Fibroblast of lung (primary cell): ENCODE results near the gene KIF17. TPM values are rescaled to one million over a fixed set of nuclear protein-coding genes. Genes with fewer than 3 reads are reported as not detected.

Source experiments
- DNase-seq, 2 donors: peaks; one replicate each; pipeline versions ENCODE4 v3.0.0 to v3.0.0-alpha.2; 2010; ENCODE audit warnings: low read depth in 2 of 2
- H2AFZ ChIP-seq: 2 replicates; pipeline ENCODE4 v1.5.1; 2012; ENCODE audit warnings: low read length, control low read depth, inconsistent platforms
- H3K27ac ChIP-seq: 2 replicates; pipeline ENCODE4 v1.5.1; 2011; ENCODE audit warnings: low read length, control low read depth; ENCODE audit not compliant: insufficient read depth
- H3K27me3 ChIP-seq: 2 replicates; pipeline ENCODE4 v1.5.1; 2011; ENCODE audit warnings: mild to moderate bottlenecking, low read length; ENCODE audit not compliant: control insufficient read depth, insufficient read depth
- H3K36me3 ChIP-seq: 2 replicates; pipeline ENCODE4 v1.5.1; 2011; ENCODE audit warnings: low read length; ENCODE audit not compliant: control insufficient read depth, insufficient read depth
- H3K4me1 ChIP-seq: 2 replicates; pipeline ENCODE4 v1.5.1; 2011; ENCODE audit warnings: low read length; ENCODE audit not compliant: control insufficient read depth, insufficient read depth; ENCODE audit errors: extremely low read depth
- H3K4me2 ChIP-seq: 2 replicates; pipeline ENCODE4 v1.5.1; 2011; ENCODE audit warnings: low read length, control low read depth; ENCODE audit not compliant: insufficient read depth; ENCODE audit errors: extremely low read depth
- H3K4me3 ChIP-seq, 4 experiments: fragments of 200-600 bp in 1 of 4; sonication (generic) in 1 of 4; replicated peaks in 1 of 4; 2 replicates each; pipeline ENCODE4 v1.5.1; 2011 to 2016; ENCODE audit warnings: low read length in 4 of 4, low read depth in 3 of 4, mild to moderate bottlenecking in 3 of 4, control low read depth in 2 of 4, inconsistent platforms in 1 of 4, mixed read lengths in 1 of 4; ENCODE audit not compliant: insufficient read depth in 1 of 4; ENCODE audit errors: control extremely low read depth in 1 of 4
- H3K79me2 ChIP-seq: 2 replicates; pipeline ENCODE4 v1.5.1; 2012; ENCODE audit warnings: mild to moderate bottlenecking, low read length, inconsistent platforms; ENCODE audit not compliant: control insufficient read depth, insufficient read depth
- H3K9ac ChIP-seq: 2 replicates; pipeline ENCODE4 v1.5.1; 2011; ENCODE audit warnings: mild to moderate bottlenecking, low read length, control low read depth; ENCODE audit not compliant: insufficient read depth
- H3K9me3 ChIP-seq: 2 replicates; pipeline ENCODE4 v1.5.1; 2012; ENCODE audit warnings: low read depth, low read length; ENCODE audit not compliant: control insufficient read depth, insufficient read depth
- H4K20me1 ChIP-seq: 2 replicates; pipeline ENCODE4 v1.5.1; 2011; ENCODE audit warnings: low read length; ENCODE audit not compliant: control insufficient read depth, insufficient read depth; ENCODE audit errors: extremely low read depth
- EZH2 ChIP-seq: IDR thresholded peaks from 2 replicates; pipeline ENCODE4 v1.5.1; 2012; ENCODE audit warnings: low read length, control low read depth, mild to moderate bottlenecking; ENCODE audit errors: missing control alignments
- polyA plus RNA-seq, 2 donors: library from polyadenylated mRNA; depleted of rRNA in 1 of 2; stranded (reverse) in 1 of 2; unstranded in 1 of 2; fragments of >200 nt; gene quantifications; 2 replicates each; pipeline ENCODE4 v1.2.1, GENCODE V29; 2011 to 2012; ENCODE audit warnings: missing spikeins in 1 of 2
- total RNA-seq: library from RNA; depleted of rRNA; stranded (reverse); fragments of >200 nt; gene quantifications from 2 replicates; pipeline ENCODE4 v1.2.1, GENCODE V29; 2014
- TF ChIP-seq, protein P1 (sequence below), 2 donors: IDR thresholded peaks in 1 of 2; conservative IDR thresholded peaks in 1 of 2; 1 replicate in 1 of 2; 2 replicates in 1 of 2; pipeline ENCODE4 v1.5.1; 2011 to 2012; ENCODE audit warnings: low read length in 2 of 2, control low read depth in 1 of 2, inconsistent platforms in 1 of 2, low read depth in 1 of 2, mild to moderate bottlenecking in 1 of 2

Gene KIF17
- total and polyA plus RNA-seq, 2 donors (not counting 1 experiment from before 2014, with no cell fraction given) = 1.8 to 3.0 TPM

- no peaks in the 10 kb centered on the region for H3K79me2 ChIP-seq
- no peaks in the 10 kb centered on the region for H3K4me1 ChIP-seq
- no peak overlapping the region for H3K4me3 ChIP-seq
- TF ChIP-seq, protein P1, sequence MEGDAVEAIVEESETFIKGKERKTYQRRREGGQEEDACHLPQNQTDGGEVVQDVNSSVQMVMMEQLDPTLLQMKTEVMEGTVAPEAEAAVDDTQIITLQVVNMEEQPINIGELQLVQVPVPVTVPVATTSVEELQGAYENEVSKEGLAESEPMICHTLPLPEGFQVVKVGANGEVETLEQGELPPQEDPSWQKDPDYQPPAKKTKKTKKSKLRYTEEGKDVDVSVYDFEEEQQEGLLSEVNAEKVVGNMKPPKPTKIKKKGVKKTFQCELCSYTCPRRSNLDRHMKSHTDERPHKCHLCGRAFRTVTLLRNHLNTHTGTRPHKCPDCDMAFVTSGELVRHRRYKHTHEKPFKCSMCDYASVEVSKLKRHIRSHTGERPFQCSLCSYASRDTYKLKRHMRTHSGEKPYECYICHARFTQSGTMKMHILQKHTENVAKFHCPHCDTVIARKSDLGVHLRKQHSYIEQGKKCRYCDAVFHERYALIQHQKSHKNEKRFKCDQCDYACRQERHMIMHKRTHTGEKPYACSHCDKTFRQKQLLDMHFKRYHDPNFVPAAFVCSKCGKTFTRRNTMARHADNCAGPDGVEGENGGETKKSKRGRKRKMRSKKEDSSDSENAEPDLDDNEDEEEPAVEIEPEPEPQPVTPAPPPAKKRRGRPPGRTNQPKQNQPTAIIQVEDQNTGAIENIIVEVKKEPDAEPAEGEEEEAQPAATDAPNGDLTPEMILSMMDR (conservative IDR thresholded peaks at IDR 0.05 in 1 of 2, IDR thresholded peaks at IDR 0.05 in 1 of 2; ENCODE audit: low read depth in 1 of 2, low read length in 2 of 2) = no peak
- TF ChIP-seq EZH2 = no peak
- peaks cover 7% of the 10 kb centered on the region for H3K36me3 ChIP-seq
- H2AFZ ChIP-seq = no peak overlapping the region
- H3K27me3 ChIP-seq = no peaks in the 10 kb centered on the region
- H4K20me1 ChIP-seq = no peaks in the 10 kb centered on the region
- no peak overlapping the region for H3K9ac ChIP-seq
- H3K4me2 ChIP-seq = no peak overlapping the region
- no peak for DNase-seq
- H3K9me3 ChIP-seq = no peaks in the 10 kb centered on the region
- no peak overlapping the region for H3K27ac ChIP-seq
Measured at GRCh38 chr1:20641975-20642374, 75.8 kb downstream of the KIF17 start.

DNA sequence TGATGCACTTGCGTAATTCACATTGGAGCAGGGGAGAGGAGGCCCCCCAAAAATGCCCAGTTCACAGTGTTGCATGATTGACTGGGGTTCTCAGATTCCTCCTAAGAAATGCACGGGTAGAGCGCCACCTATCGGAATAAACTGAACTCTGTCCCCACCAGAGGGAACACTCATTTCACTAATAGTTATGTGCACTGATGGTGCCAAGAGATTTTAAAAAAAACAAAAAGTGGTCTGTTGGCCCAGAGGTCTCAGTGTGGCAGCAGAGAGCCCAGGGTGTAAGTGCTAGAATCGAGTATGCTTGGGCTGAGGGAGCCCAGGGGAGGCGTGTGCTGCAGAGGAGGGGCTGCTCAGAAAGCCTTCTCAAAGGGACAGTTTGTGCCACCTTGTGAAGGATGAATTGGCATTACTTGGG is 77.6 kb downstream of the KIF17 start:
- H3K27ac ChIP-seq = no peak overlapping the region
- H3K9me3 ChIP-seq = no peaks in the 10 kb centered on the region
- no peaks in the 10 kb centered on the region for H3K27me3 ChIP-seq
- H3K36me3 ChIP-seq = peaks cover 5% of the 10 kb centered on the region
- DNase-seq = peak; percentile 24 to 69
- H3K4me3 ChIP-seq = no peak overlapping the region
- H3K9ac ChIP-seq = no peak overlapping the region
- TF ChIP-seq EZH2 = no peak
- TF ChIP-seq, protein P1 (conservative IDR thresholded peaks at IDR 0.05 in 1 of 2, IDR thresholded peaks at IDR 0.05 in 1 of 2; ENCODE audit: low read depth in 1 of 2, low read length in 2 of 2) = peak; percentile 70 to 80
- H4K20me1 ChIP-seq = no peaks in the 10 kb centered on the region
- H3K4me2 ChIP-seq = no peak overlapping the region
- H3K79me2 ChIP-seq = no peaks in the 10 kb centered on the region
- no peak overlapping the region for H2AFZ ChIP-seq
- no peaks in the 10 kb centered on the region for H3K4me1 ChIP-seq

GRCh38 chr1:20636785-20637347 is 80.9 kb downstream of the KIF17 start:
- no peaks in the 10 kb centered on the region for H3K79me2 ChIP-seq
- no peaks in the 10 kb centered on the region for H3K27me3 ChIP-seq
- no peak overlapping the region for H3K4me3 ChIP-seq
- H3K9ac ChIP-seq = no peak overlapping the region
- no peak for DNase-seq
- no peak for TF ChIP-seq EZH2
- peaks cover 4% of the 10 kb centered on the region for H3K4me1 ChIP-seq
- no peaks in the 10 kb centered on the region for H4K20me1 ChIP-seq
- H2AFZ ChIP-seq = no peak overlapping the region
- H3K4me2 ChIP-seq = no peak overlapping the region
- peaks cover 2% of the 10 kb centered on the region for H3K36me3 ChIP-seq
- H3K27ac ChIP-seq = no peak overlapping the region
- no peaks in the 10 kb centered on the region for H3K9me3 ChIP-seq
